DND-41 (cell line): Measurements from ENCODE around the gene KLK5.
"Not testable (repeated sequence)": the region's sequence is repeated elsewhere in the genome, so short reads cannot be mapped to it uniquely, and the experiment has no call there.

Experiments
- ATAC-seq: fragments of 200-7000 bp; cut with Tn5 transposase; 3 replicates; pipeline ENCODE4 v1.9.1; 2021; ENCODE audit warnings: low read depth; ENCODE audit not compliant: insufficient read depth
- DNase-seq: peaks from one replicate; pipeline ENCODE4 v3.0.0-alpha.2; 2020
- H2AFZ ChIP-seq: 2 replicates; pipeline ENCODE4 v1.6.0; 2012; ENCODE audit warnings: low read depth, low read length
- H3K27ac ChIP-seq: 2 replicates; pipeline ENCODE4 v1.5.1; 2012; ENCODE audit warnings: low read length, inconsistent platforms
- H3K27me3 ChIP-seq: fragments of 200-600 bp; sonication (generic); 2 replicates; pipeline ENCODE4 v1.6.0; 2012; ENCODE audit warnings: low read length, mild to moderate bottlenecking, inconsistent platforms; ENCODE audit not compliant: insufficient read depth, poor library complexity
- H3K36me3 ChIP-seq: 2 replicates; pipeline ENCODE4 v1.5.1; 2012; ENCODE audit warnings: low read length, inconsistent platforms; ENCODE audit not compliant: insufficient read depth
- H3K4me1 ChIP-seq: 2 replicates; pipeline ENCODE4 v1.5.1; 2012; ENCODE audit warnings: mild to moderate bottlenecking, low read length; ENCODE audit not compliant: insufficient read depth
- H3K4me2 ChIP-seq: 2 replicates; pipeline ENCODE4 v1.6.0; 2012; ENCODE audit warnings: mild to moderate bottlenecking, moderate library complexity, low read length, inconsistent platforms; ENCODE audit not compliant: insufficient read depth
- H3K4me3 ChIP-seq, 2 experiments: fragments of 200-600 bp in 1 of 2; shearing (Covaris generic) in 1 of 2; 2 replicates each; pipeline ENCODE4 v1.5.1; 2012 to 2016; ENCODE audit warnings: inconsistent platforms in 2 of 2, low read length in 2 of 2, mild to moderate bottlenecking in 2 of 2, low read depth in 1 of 2, moderate library complexity in 1 of 2
- H3K79me2 ChIP-seq: 2 replicates; pipeline ENCODE4 v1.6.0; 2012; ENCODE audit warnings: low read length, inconsistent platforms; ENCODE audit not compliant: insufficient read depth
- H3K9ac ChIP-seq: 2 replicates; pipeline ENCODE4 v1.6.0; 2012; ENCODE audit warnings: low read depth, mild to moderate bottlenecking, inconsistent platforms, low read length, moderate library complexity
- H3K9me3 ChIP-seq: 2 replicates; pipeline ENCODE4 v1.5.1; 2012; ENCODE audit warnings: low read length, moderate library complexity, mild to moderate bottlenecking, inconsistent platforms; ENCODE audit not compliant: insufficient read depth, severe bottlenecking
- H4K20me1 ChIP-seq: 2 replicates; pipeline ENCODE4 v1.6.0; 2012; ENCODE audit warnings: low read length; ENCODE audit not compliant: insufficient read depth
- EZH2 ChIP-seq: IDR thresholded peaks from 3 replicates; pipeline ENCODE4 v1.6.1; 2012; ENCODE audit warnings: borderline replicate concordance, low read depth, mild to moderate bottlenecking, moderate library complexity, low read length, inconsistent platforms; ENCODE audit not compliant: severe bottlenecking
- TF ChIP-seq, protein P1 (sequence below): IDR thresholded peaks from 2 replicates; pipeline ENCODE4 v1.5.1; 2012; ENCODE audit warnings: borderline replicate concordance, low read length, moderate library complexity, mild to moderate bottlenecking; ENCODE audit not compliant: poor library complexity, severe bottlenecking; ENCODE audit errors: extremely low read depth

The KLK5 gene

DNA sequence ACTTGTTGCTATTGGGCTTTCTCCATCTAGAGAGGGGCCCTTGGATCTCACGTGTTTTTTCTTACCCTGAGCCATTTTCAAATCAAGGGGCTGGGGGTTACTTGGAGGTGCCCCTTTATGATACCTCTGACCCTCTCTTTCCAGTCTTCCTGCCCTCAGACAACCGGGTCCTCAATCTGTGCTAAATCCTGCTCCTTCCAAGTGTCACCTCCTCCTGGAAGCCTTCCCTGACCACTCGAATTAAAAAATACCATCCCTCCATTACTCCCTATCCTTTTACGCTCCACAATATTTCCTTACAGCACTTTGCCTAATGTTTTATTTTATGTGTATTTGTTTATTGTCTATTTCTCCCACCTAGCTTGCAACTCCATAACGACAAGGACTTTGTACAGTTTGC is 45.2 kb upstream of the KLK5 start:
- Histone ChIP-seq H3K79me2 (no peaks in the 10 kb centered on the region), H2AFZ (no peak overlapping the region), H3K27me3 (no peaks in the 10 kb centered on the region), H3K9me3 (no peaks in the 10 kb centered on the region), H3K4me2 (no peak overlapping the region), H4K20me1 (0 out of 2 replicates have a peak, but pooled peaks cover 2% of the 10 kb centered on the region), H3K27ac (no peak overlapping the region), H3K4me1 (no peaks in the 10 kb centered on the region), H3K36me3 (no peaks in the 10 kb centered on the region), H3K4me3 (no peak overlapping the region), H3K9ac (no peak overlapping the region)
- no peak for ATAC-seq
- no peak for TF ChIP-seq EZH2
- TF ChIP-seq, protein P1, sequence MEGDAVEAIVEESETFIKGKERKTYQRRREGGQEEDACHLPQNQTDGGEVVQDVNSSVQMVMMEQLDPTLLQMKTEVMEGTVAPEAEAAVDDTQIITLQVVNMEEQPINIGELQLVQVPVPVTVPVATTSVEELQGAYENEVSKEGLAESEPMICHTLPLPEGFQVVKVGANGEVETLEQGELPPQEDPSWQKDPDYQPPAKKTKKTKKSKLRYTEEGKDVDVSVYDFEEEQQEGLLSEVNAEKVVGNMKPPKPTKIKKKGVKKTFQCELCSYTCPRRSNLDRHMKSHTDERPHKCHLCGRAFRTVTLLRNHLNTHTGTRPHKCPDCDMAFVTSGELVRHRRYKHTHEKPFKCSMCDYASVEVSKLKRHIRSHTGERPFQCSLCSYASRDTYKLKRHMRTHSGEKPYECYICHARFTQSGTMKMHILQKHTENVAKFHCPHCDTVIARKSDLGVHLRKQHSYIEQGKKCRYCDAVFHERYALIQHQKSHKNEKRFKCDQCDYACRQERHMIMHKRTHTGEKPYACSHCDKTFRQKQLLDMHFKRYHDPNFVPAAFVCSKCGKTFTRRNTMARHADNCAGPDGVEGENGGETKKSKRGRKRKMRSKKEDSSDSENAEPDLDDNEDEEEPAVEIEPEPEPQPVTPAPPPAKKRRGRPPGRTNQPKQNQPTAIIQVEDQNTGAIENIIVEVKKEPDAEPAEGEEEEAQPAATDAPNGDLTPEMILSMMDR, result no peak
- no peak for DNase-seq

DNA sequence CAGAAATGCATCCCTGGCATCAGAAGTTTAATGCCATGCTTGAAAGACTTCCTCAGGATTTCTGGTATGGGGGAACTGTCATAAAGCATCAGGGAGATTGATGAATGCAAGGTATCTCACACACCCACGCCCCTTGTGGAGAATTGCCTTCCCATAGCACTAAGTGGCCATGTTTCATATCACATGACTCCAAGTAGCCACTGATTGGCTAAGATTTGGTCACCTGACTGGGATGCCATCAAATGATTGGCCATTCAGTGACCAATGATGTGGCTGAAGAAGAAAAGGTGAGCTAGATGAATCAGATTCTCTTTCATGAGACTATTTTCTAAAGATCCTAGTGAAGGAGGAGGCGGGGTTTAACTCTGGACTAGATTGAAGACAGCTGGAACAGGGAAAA is 41.3 kb upstream of the KLK5 start:
- Histone ChIP-seq H3K36me3 (no peaks in the 10 kb centered on the region), H3K4me3 (no peak overlapping the region), H3K4me2 (no peak overlapping the region), H4K20me1 (no peaks in the 10 kb centered on the region), H3K27ac (no peak overlapping the region), H3K9ac (no peak overlapping the region), H3K79me2 (no peaks in the 10 kb centered on the region), H3K27me3 (no peaks in the 10 kb centered on the region), H3K9me3 (no peaks in the 10 kb centered on the region), H3K4me1 (no peaks in the 10 kb centered on the region), H2AFZ (no peak overlapping the region)
- peak; percentile 7 for DNase-seq
- no peak for ATAC-seq
- TF ChIP-seq EZH2, result no peak
- TF ChIP-seq, protein P1, result no peak

DNA sequence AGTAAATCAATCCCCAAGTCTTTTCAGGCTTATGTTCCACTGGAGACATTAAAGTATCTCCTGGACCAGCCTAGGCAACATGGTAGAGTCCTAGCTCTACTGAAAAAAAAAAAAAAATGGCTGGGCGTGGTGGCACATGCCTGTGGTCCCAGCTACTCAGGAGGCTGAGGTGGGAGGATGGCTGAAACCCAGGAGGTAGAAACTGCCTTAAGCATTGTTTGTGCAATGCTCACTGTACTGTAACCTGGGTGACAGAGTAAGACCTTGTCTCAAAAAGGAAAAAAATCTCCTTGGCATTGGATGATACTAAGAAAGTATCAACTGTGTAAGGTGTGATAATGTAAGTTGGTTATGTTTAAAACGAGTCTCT is 39.8 kb upstream of the KLK5 start:
- no peaks in the 10 kb centered on the region for H3K79me2 ChIP-seq
- H3K27me3 ChIP-seq, result no peaks in the 10 kb centered on the region
- DNase-seq, result no peak
- H3K4me2 ChIP-seq, result no peak overlapping the region
- H3K4me3 ChIP-seq, result no peak overlapping the region
- no peaks in the 10 kb centered on the region for H4K20me1 ChIP-seq
- ATAC-seq, result no peak
- no peak for TF ChIP-seq EZH2
- TF ChIP-seq, protein P1, result no peak
- no peak overlapping the region for H3K9ac ChIP-seq
- no peaks in the 10 kb centered on the region for H3K36me3 ChIP-seq
- no peaks in the 10 kb centered on the region for H3K4me1 ChIP-seq
- H3K27ac ChIP-seq, result no peak overlapping the region
- no peaks in the 10 kb centered on the region for H3K9me3 ChIP-seq
- no peak overlapping the region for H2AFZ ChIP-seq

DNA sequence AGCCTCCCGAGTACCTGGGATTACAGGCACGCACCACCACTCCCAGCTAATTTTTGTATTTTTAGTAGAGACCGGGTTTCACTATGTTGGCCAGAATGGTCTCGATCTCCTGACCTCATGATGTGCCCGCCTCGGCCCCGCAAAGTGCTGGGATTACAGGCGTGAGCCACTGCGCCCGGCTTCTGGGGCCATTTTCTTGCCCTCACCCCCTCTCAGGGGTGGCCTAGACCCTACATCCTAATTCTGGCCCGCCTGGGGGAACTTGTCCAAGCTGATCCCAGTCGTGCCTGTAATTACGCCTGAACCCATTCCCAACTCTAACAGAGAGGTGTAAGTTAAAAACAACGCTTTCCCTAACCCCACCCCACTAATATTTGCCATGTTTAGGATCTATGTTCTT is 31.6 kb upstream of the KLK5 start:
- H3K4me2 ChIP-seq, H3K79me2 ChIP-seq, H3K36me3 ChIP-seq, H3K4me1 ChIP-seq, DNase-seq, ATAC-seq, H2AFZ ChIP-seq, H4K20me1 ChIP-seq, H3K9ac ChIP-seq, H3K27ac ChIP-seq, H3K27me3 ChIP-seq, H3K9me3 ChIP-seq, H3K4me3 ChIP-seq: not testable (repeated sequence)
